ENCODE data around the gene FICD. TPM values are rescaled to one million over a fixed set of nuclear protein-coding genes. Genes with fewer than 3 reads are reported as not detected.

FICD gene
- polyA plus RNA-seq, 1 donor from 2014 or later: 1.5 TPM

- H3K79me2 ChIP-seq (replicated peaks; ENCODE audit: insufficient read depth, low read length): peaks cover 36% of the 10 kb centered on the region
Observed at GRCh38 chr12:108563136-108563803, 48.2 kb downstream of the FICD start.

GRCh38 chr12:108563804-108564151, 48.7 kb downstream of the FICD start:
- H3K27me3 ChIP-seq (ENCODE audit: insufficient read depth, low read depth, low read length): no peaks in the 10 kb centered on the region
- H4K20me1 ChIP-seq (ENCODE audit: insufficient read depth): no peaks in the 10 kb centered on the region
- H3F3A ChIP-seq (ENCODE audit: insufficient read depth, low read length, poor library complexity, severe bottlenecking): peaks cover 3% of the 10 kb centered on the region
- TF ChIP-seq RAD21 (conservative IDR thresholded peaks at IDR 0.05) (no peak), CTCF (IDR thresholded peaks at IDR 0.05; ENCODE audit: poor library complexity, severe bottlenecking) (peak; percentile 9)
- peak overlapping the region; percentile 74 for H3K27ac ChIP-seq (ENCODE audit: low read length)
- H3K4me2 ChIP-seq (ENCODE audit: low read length): peak overlapping the region; percentile 98
- no peaks in the 10 kb centered on the region for H3K9me2 ChIP-seq (ENCODE audit: insufficient read depth, low read length)
- H3K79me2 ChIP-seq (replicated peaks; ENCODE audit: insufficient read depth, low read length): peaks cover 32% of the 10 kb centered on the region
- H3K9me3 ChIP-seq (ENCODE audit: low read length): no peaks in the 10 kb centered on the region
- peak overlapping the region; percentile 75 for H3K4me3 ChIP-seq (ENCODE audit: low read length)
- H3K36me3 ChIP-seq (ENCODE audit: insufficient read depth, low read length): peaks cover 3% of the 10 kb centered on the region
- H2AFZ ChIP-seq (ENCODE audit: low read depth, low read length): no peak overlapping the region
- H3K9ac ChIP-seq (ENCODE audit: low read length): peak overlapping the region; percentile 80

More at GRCh38 chr12:108563136-108563803, 48.2 kb downstream of the FICD start:
- Histone ChIP-seq H3K27ac (ENCODE audit: low read length) (peak overlapping the region; percentile 74), H3K27me3 (ENCODE audit: insufficient read depth, low read depth, low read length) (no peaks in the 10 kb centered on the region), H3K4me2 (ENCODE audit: low read length) (peak overlapping the region; percentile 98), H3K9me2 (ENCODE audit: insufficient read depth, low read length) (no peaks in the 10 kb centered on the region), H3K9me3 (ENCODE audit: low read length) (no peaks in the 10 kb centered on the region), H4K20me1 (ENCODE audit: insufficient read depth) (no peaks in the 10 kb centered on the region), H2AFZ (ENCODE audit: low read depth, low read length) (peak overlapping the region; percentile 31), H3K36me3 (ENCODE audit: insufficient read depth, low read length) (peaks cover 2% of the 10 kb centered on the region), H3F3A (ENCODE audit: insufficient read depth, low read length, poor library complexity, severe bottlenecking) (peaks cover 3% of the 10 kb centered on the region), H3K9ac (ENCODE audit: low read length) (peak overlapping the region; percentile 80), H3K4me3 (ENCODE audit: low read length) (peak overlapping the region; percentile 75)
- peak; percentile 91 for TF ChIP-seq CTCF (IDR thresholded peaks at IDR 0.05; ENCODE audit: poor library complexity, severe bottlenecking)
- no peak for TF ChIP-seq MXI1 (conservative IDR thresholded peaks at IDR 0.05; ENCODE audit: poor library complexity, severe bottlenecking)
- TF ChIP-seq POLR2AphosphoS5 (IDR thresholded peaks at IDR 0.05): peak; percentile 36
- TF ChIP-seq RAD21 (conservative IDR thresholded peaks at IDR 0.05): peak; percentile 89
- peak; percentile 90 for TF ChIP-seq SMC3 (conservative IDR thresholded peaks at IDR 0.05; ENCODE audit: poor library complexity)

GRCh38 chr12:108564724-108565123, 49.6 kb downstream of the FICD start:
- H3K9ac ChIP-seq (ENCODE audit: low read length): no peak overlapping the region
- H2AFZ ChIP-seq (ENCODE audit: low read depth, low read length): no peak overlapping the region
- H3K27me3 ChIP-seq (ENCODE audit: insufficient read depth, low read depth, low read length): no peaks in the 10 kb centered on the region
- TF ChIP-seq RAD21 (conservative IDR thresholded peaks at IDR 0.05) (no peak), MXI1 (conservative IDR thresholded peaks at IDR 0.05; ENCODE audit: poor library complexity, severe bottlenecking) (no peak), SMC3 (conservative IDR thresholded peaks at IDR 0.05; ENCODE audit: poor library complexity) (no peak), TAF1 (IDR thresholded peaks at IDR 0.05; ENCODE audit: low read depth) (no peak), CTCF (IDR thresholded peaks at IDR 0.05; ENCODE audit: poor library complexity, severe bottlenecking) (no peak), POLR2AphosphoS5 (IDR thresholded peaks at IDR 0.05) (no peak), REST (IDR thresholded peaks at IDR 0.05; ENCODE audit: borderline replicate concordance) (no peak), EZH2 (IDR thresholded peaks at IDR 0.05; ENCODE audit: borderline replicate concordance, insufficient read depth, low read length, poor library complexity, severe bottlenecking) (no peak), EP300 (conservative IDR thresholded peaks at IDR 0.05; ENCODE audit: poor library complexity, severe bottlenecking) (no peak)
- no peaks in the 10 kb centered on the region for H3K9me2 ChIP-seq (ENCODE audit: insufficient read depth, low read length)
- H3K4me2 ChIP-seq (ENCODE audit: low read length): no peak overlapping the region
- H3K36me3 ChIP-seq (ENCODE audit: insufficient read depth, low read length): peaks cover 3% of the 10 kb centered on the region
- H3K9me3 ChIP-seq (ENCODE audit: low read length): no peaks in the 10 kb centered on the region
- peaks cover 23% of the 10 kb centered on the region for H3K79me2 ChIP-seq (replicated peaks; ENCODE audit: insufficient read depth, low read length)
- H3F3A ChIP-seq (ENCODE audit: insufficient read depth, low read length, poor library complexity, severe bottlenecking): peaks cover 3% of the 10 kb centered on the region
- no peak overlapping the region for H3K4me3 ChIP-seq (ENCODE audit: low read length)
- H4K20me1 ChIP-seq (ENCODE audit: insufficient read depth): no peaks in the 10 kb centered on the region
- H3K27ac ChIP-seq (ENCODE audit: low read length): no peak overlapping the region

Measured in neural cell (in vitro differentiated cells).